ENCODE data around the gene TCP10L. TPM values are rescaled to one million over a fixed set of nuclear protein-coding genes. Genes with fewer than 3 reads are reported as not detected.

TCP10L gene
- total RNA-seq, 1 donor from 2014 or later, result 0.34 TPM

- H3K27ac Mint-ChIP-seq (ENCODE audit: unreplicated experiment), result no peak overlapping the region
These were observed 17.8 kb upstream of the TCP10L start for GRCh38 chr21:32603131-32603530.

GRCh38 chr21:32602099-32602498, 16.8 kb upstream of the TCP10L start:
- Histone ChIP-seq H3K79me2 (ENCODE audit: insufficient read depth, low read length) (no peaks in the 10 kb centered on the region), H3K27me3 (ENCODE audit: insufficient read depth, low read length) (no peaks in the 10 kb centered on the region), H3K27ac (ENCODE audit: low read depth, low read length) (no peak overlapping the region), H2AFZ (ENCODE audit: low read depth, low read length) (no peak overlapping the region), H3K4me2 (ENCODE audit: low read length) (no peak overlapping the region), H3K36me3 (ENCODE audit: insufficient read depth, low read length) (peaks cover 15% of the 10 kb centered on the region), H3K4me3 (ENCODE audit: insufficient read depth, low read depth, low read length) (no peak overlapping the region), H3K4me1 (ENCODE audit: insufficient read depth, low read length) (peaks cover 5% of the 10 kb centered on the region), H3K9me3 (ENCODE audit: insufficient read depth, low read depth, low read length) (no peaks in the 10 kb centered on the region), H4K20me1 (ENCODE audit: insufficient read depth, low read length) (no peaks in the 10 kb centered on the region), H3K9ac (ENCODE audit: low read length) (no peak overlapping the region)
- Mint-ChIP-seq H3K36me3 (ENCODE audit: low read depth, unreplicated experiment) (peaks cover 10% of the 10 kb centered on the region), H3K4me1 (ENCODE audit: low read depth, unreplicated experiment) (peaks cover 2% of the 10 kb centered on the region), H3K9me3 (ENCODE audit: unreplicated experiment) (peaks cover 1% of the 10 kb centered on the region), H3K27me3 (ENCODE audit: low read depth, unreplicated experiment) (no peaks in the 10 kb centered on the region), H3K27ac (ENCODE audit: unreplicated experiment) (no peak overlapping the region), H3K4me3 (ENCODE audit: unreplicated experiment) (no peak overlapping the region)
- no peak for TF ChIP-seq CTCF (IDR thresholded peaks at IDR 0.05; ENCODE audit: insufficient read depth, low read depth, low read length)
- no peak for TF ChIP-seq EZH2 (IDR thresholded peaks at IDR 0.05; ENCODE audit: insufficient read depth, low read length)
- DNase-seq (ENCODE audit: low read depth) (no peak), FAIRE-seq (no peak)

More at GRCh38 chr21:32603131-32603530, 17.8 kb upstream of the TCP10L start:
- Histone ChIP-seq H4K20me1 (ENCODE audit: insufficient read depth, low read length) (no peaks in the 10 kb centered on the region), H3K36me3 (ENCODE audit: insufficient read depth, low read length) (peaks cover 19% of the 10 kb centered on the region), H3K79me2 (ENCODE audit: insufficient read depth, low read length) (no peaks in the 10 kb centered on the region), H2AFZ (ENCODE audit: low read depth, low read length) (no peak overlapping the region), H3K4me1 (ENCODE audit: insufficient read depth, low read length) (no peaks in the 10 kb centered on the region), H3K4me2 (ENCODE audit: low read length) (no peak overlapping the region), H3K27me3 (ENCODE audit: insufficient read depth, low read length) (no peaks in the 10 kb centered on the region), H3K27ac (ENCODE audit: low read depth, low read length) (no peak overlapping the region), H3K9me3 (ENCODE audit: insufficient read depth, low read depth, low read length) (no peaks in the 10 kb centered on the region), H3K4me3 (ENCODE audit: insufficient read depth, low read depth, low read length) (no peak overlapping the region), H3K9ac (ENCODE audit: low read length) (no peak overlapping the region)
- peaks cover 10% of the 10 kb centered on the region for H3K36me3 Mint-ChIP-seq (ENCODE audit: low read depth, unreplicated experiment)
- FAIRE-seq, result no peak
- no peak for DNase-seq (ENCODE audit: low read depth)
- no peaks in the 10 kb centered on the region for H3K4me1 Mint-ChIP-seq (ENCODE audit: low read depth, unreplicated experiment)
- no peak for TF ChIP-seq EZH2 (IDR thresholded peaks at IDR 0.05; ENCODE audit: insufficient read depth, low read length)
- TF ChIP-seq CTCF (IDR thresholded peaks at IDR 0.05; ENCODE audit: insufficient read depth, low read depth, low read length), result no peak
- H3K9me3 Mint-ChIP-seq (ENCODE audit: unreplicated experiment), result peaks cover 1% of the 10 kb centered on the region
- no peak overlapping the region for H3K4me3 Mint-ChIP-seq (ENCODE audit: unreplicated experiment)
- H3K27me3 Mint-ChIP-seq (ENCODE audit: low read depth, unreplicated experiment), result no peaks in the 10 kb centered on the region

- Histone ChIP-seq H3K27me3 (ENCODE audit: insufficient read depth, low read length) (no peaks in the 10 kb centered on the region), H3K9me3 (ENCODE audit: insufficient read depth, low read depth, low read length) (no peaks in the 10 kb centered on the region), H3K4me3 (ENCODE audit: insufficient read depth, low read depth, low read length) (no peak overlapping the region), H3K4me1 (ENCODE audit: insufficient read depth, low read length) (peaks cover 11% of the 10 kb centered on the region), H3K79me2 (ENCODE audit: insufficient read depth, low read length) (no peaks in the 10 kb centered on the region), H3K36me3 (ENCODE audit: insufficient read depth, low read length) (peaks cover 13% of the 10 kb centered on the region), H3K27ac (ENCODE audit: low read depth, low read length) (no peak overlapping the region), H4K20me1 (ENCODE audit: insufficient read depth, low read length) (no peaks in the 10 kb centered on the region), H2AFZ (ENCODE audit: low read depth, low read length) (no peak overlapping the region), H3K9ac (ENCODE audit: low read length) (no peak overlapping the region), H3K4me2 (ENCODE audit: low read length) (no peak overlapping the region)
- Mint-ChIP-seq H3K27ac (ENCODE audit: unreplicated experiment) (no peak overlapping the region), H3K9me3 (ENCODE audit: unreplicated experiment) (no peaks in the 10 kb centered on the region), H3K27me3 (ENCODE audit: low read depth, unreplicated experiment) (peaks cover 2% of the 10 kb centered on the region), H3K36me3 (ENCODE audit: low read depth, unreplicated experiment) (peaks cover 3% of the 10 kb centered on the region), H3K4me1 (ENCODE audit: low read depth, unreplicated experiment) (peaks cover 5% of the 10 kb centered on the region), H3K4me3 (ENCODE audit: unreplicated experiment) (no peak overlapping the region)
- DNase-seq (ENCODE audit: low read depth), result no peak
- no peak for FAIRE-seq
- TF ChIP-seq CTCF (IDR thresholded peaks at IDR 0.05; ENCODE audit: insufficient read depth, low read depth, low read length), result no peak
- TF ChIP-seq EZH2 (IDR thresholded peaks at IDR 0.05; ENCODE audit: insufficient read depth, low read length), result no peak
These were observed 14.2 kb upstream of the TCP10L start for GRCh38 chr21:32599526-32599925.
